AG10803 (cell line): ENCODE data around the gene FAAH.
"Not testable (repeated sequence)": the region's sequence is repeated elsewhere in the genome, so short reads cannot be mapped to it uniquely, and the experiment has no call there.

ENCODE experiments used
- DNase-seq: peaks from one replicate; pipeline ENCODE4 v3.0.0; 2010; ENCODE audit warnings: low read depth
- H3K4me3 ChIP-seq: 2 replicates; pipeline ENCODE4 v1.5.1; 2011; ENCODE audit warnings: mild to moderate bottlenecking, low read length, control low read depth
- TF ChIP-seq, protein P1 (sequence below): conservative IDR thresholded peaks from 2 replicates; pipeline ENCODE4 v1.5.1; 2011; ENCODE audit warnings: mild to moderate bottlenecking, low read length, control low read depth, inconsistent platforms

Gene FAAH

DNA sequence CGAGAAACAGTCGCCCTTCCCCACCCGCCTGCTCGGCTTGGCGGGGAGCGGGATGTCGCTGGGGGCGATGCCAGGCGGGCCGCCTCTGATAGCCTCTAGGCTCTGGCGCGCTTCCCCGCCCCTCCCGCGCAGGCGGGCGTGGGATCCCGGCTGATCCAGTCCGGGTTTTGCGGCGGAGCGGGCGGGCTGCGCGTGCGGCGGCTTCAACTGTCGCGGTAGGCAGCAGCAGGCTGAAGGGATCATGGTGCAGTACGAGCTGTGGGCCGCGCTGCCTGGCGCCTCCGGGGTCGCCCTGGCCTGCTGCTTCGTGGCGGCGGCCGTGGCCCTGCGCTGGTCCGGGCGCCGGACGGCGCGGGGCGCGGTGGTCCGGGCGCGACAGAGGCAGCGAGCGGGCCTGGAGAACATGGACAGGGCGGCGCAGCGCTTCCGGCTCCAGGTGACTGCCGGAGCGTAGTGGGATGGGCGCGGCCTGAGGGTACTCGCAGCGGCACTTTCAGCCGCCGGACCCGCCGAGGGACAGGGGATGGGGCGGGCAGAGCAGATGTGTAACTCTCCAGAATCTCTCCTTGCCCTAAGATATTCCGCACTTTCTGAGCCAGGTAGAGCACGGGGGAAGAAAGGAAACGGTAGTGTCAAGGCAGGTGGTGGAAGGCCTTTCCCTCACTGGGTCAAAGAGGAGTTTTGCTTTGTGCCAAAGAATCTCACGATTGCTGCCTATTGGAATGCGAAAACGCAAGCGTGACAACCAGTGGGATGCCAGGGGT lies at the start of gene FAAH:
Gene FAAH, plus strand, starts transcription at position 210 of the 764 bp plus-strand sequence. Its CDS starts 32 bp downstream, at position 242.
- peak within 1 kb of the TSS; percentile 40 for H3K4me3 ChIP-seq
- TF ChIP-seq, protein P1, sequence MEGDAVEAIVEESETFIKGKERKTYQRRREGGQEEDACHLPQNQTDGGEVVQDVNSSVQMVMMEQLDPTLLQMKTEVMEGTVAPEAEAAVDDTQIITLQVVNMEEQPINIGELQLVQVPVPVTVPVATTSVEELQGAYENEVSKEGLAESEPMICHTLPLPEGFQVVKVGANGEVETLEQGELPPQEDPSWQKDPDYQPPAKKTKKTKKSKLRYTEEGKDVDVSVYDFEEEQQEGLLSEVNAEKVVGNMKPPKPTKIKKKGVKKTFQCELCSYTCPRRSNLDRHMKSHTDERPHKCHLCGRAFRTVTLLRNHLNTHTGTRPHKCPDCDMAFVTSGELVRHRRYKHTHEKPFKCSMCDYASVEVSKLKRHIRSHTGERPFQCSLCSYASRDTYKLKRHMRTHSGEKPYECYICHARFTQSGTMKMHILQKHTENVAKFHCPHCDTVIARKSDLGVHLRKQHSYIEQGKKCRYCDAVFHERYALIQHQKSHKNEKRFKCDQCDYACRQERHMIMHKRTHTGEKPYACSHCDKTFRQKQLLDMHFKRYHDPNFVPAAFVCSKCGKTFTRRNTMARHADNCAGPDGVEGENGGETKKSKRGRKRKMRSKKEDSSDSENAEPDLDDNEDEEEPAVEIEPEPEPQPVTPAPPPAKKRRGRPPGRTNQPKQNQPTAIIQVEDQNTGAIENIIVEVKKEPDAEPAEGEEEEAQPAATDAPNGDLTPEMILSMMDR = no peak
- DNase-seq = peak; percentile 43

DNA sequence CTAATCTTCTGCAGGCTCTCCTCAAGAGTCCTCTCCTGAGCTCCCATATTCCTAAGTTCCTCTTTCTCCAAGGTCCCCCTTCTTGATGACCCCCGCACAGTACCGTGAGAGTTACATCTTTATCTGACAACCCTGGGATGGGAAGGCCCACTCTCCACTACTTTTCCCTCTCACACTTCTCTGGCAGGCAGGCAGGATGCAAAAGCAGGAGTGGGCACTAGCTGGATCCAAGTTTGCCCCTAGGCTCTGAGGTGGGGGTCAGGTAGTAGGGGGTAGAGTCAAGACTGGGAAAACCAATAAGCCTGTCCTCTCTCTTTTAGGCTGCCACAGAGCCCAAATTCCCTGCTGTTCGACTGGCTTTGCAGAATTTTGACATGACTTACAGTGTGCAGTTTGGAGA lies 49.6 kb upstream of the FAAH start:
- H3K4me3 ChIP-seq = no peak overlapping the region
- DNase-seq = no peak
- TF ChIP-seq, protein P1 = no peak

DNA sequence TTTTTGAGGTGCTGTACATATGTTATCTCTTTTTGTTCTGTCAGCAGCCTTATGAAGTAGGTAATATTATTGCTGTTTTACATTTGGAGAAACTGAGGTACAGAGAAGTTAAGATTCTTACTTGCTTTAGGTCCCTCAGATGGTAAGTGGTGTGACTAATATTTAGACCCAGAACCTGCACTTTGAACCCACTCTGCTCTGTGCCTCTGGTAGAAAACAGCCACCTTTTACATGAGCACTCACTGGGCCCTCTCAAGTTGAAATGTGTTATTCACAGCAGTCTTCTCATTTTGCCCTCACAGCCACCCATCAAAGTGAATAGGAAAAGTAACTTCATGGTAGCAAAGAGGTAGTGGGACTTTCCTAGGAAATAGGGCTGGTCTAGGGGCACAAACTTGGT lies 48.8 kb upstream of the FAAH start:
- TF ChIP-seq, protein P1 = no peak
- no peak overlapping the region for H3K4me3 ChIP-seq
- DNase-seq = no peak

DNA sequence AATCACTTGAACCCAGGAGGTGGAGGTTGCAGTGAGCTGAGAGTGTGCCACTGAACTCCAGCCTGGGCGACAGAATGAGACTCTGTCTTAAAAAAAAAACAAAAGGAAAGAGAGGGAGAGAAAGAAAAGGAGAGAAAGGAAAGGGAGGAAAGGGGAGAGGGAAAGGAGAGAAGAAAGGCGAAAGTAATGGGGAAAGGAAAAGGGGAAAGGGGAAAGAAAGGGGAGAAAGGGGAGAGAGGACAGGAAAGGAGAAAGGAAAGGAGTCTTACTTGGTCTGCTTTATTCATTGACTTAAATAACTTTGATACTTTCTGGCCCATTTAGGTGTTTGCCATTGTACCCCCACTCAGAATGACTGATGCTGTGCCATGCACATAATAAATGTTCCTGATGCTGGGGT lies 41.8 kb upstream of the FAAH start:
- H3K4me3 ChIP-seq = no peak overlapping the region
- DNase-seq = no peak
- TF ChIP-seq, protein P1 = no peak

DNA sequence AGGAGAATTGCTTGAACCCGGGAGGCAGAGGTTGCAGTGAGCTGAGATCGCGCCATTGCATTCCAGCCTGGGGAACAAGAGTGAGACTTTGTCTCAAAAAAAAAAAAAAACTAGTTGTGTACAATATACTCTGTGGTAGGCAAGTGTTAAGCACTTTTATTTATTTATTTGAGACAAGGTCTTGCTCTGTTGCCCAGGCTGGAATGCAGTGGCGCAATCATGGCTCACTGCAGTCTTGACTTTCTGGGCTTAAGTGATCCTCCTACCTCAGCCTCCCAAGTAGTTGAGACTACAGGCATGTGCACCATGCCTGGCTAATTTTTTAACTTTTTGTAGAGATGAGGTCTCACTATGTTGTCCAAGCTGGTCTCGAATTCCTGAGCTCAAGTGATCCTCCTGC lies 38.2 kb upstream of the FAAH start:
- not testable (repeated sequence) for H3K4me3 ChIP-seq, DNase-seq

DNA sequence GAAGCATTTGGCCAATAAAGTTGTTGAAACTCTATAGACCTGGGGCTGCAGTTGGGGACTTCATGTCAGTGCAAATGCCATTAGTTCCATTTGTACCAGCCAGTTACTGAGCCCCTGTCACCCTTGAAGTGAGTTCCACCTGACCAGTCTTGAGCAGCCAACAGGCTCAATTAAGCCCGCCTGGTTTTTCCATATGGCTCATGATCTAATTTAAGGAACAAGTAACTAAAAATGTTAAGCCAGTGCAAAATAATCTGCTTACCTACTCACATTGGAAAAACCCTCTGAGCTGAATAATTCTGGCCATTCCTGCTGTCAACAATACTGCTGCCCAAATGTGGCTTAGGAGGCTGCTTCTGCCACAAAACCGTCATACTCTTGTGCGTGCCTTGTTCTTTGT lies 32.0 kb upstream of the FAAH start:
- no peak for DNase-seq
- H3K4me3 ChIP-seq = no peak overlapping the region
- TF ChIP-seq, protein P1 = no peak

DNA sequence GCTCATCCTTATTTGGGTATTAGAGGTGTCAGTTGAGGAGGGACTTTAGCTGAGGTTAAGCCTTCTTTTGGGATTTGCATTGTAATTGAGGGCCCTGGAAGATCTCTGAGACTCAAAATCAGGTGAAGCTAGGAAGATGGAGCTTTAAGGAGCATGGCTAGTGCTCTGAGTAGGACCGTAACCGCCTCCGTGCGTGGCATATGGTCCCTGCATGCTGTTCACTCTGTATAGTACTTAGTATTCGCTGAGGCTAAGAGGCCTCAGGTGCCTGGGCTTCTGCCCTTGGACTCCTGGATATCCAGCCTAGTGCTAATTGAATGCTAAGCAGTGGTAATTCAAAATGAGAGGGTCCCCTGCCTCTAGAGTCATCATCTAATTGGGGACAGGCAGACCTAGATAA lies 31.0 kb upstream of the FAAH start:
- H3K4me3 ChIP-seq = no peak overlapping the region
- TF ChIP-seq, protein P1 = no peak
- DNase-seq = no peak
